ENCODE data around the gene THAP4.

DNA sequence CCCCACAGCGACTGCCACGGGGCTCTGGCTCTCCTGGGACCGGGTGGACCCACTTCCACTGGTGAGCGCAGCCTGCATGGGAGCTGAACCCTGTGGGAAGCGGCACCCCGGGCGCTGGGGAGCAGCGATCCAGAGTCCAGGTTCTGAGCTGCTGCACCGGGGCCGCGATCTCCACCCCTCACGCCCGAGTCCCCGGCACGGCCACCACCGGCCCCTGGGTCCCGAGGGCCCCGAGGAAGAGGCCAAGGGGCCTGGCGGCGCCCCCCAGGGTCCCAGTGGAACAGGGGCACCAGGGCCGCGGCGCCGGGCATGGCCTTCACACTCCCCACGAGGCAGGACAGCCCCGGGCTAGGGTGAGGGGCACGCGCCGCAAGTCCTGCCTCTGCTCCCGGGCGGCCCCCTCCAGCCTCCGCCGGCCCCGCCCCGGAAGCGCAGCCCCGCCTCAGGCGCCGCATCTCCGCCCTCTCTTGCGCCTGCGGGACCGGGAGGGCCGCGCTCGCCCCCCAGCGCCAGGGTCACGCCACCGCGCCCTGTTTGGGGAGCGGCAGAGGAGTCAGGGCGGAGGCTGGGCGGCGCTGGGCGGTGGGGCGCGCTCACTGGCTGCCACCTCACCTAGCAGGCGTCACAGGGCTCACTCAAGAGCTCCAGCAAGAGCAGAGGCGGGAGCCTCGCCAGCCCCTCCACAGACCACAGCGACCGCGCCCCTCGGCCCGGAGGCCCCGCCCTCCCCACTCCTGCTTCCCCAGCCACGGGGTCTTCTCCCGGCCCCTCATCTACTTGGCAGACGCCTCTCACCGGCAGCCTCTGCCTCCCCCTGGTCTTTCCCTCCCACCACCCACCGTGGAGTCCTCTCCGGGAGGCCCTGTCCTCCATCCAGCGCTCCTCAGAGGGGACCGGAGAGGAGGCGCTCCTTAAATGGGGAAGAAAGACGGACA, 26.8 kb downstream of the THAP4 start:
- no peak for TF ChIP-seq EZH2 (IDR thresholded peaks at IDR 0.05; ENCODE audit: low read depth)
- TF ChIP-seq, protein P1, sequence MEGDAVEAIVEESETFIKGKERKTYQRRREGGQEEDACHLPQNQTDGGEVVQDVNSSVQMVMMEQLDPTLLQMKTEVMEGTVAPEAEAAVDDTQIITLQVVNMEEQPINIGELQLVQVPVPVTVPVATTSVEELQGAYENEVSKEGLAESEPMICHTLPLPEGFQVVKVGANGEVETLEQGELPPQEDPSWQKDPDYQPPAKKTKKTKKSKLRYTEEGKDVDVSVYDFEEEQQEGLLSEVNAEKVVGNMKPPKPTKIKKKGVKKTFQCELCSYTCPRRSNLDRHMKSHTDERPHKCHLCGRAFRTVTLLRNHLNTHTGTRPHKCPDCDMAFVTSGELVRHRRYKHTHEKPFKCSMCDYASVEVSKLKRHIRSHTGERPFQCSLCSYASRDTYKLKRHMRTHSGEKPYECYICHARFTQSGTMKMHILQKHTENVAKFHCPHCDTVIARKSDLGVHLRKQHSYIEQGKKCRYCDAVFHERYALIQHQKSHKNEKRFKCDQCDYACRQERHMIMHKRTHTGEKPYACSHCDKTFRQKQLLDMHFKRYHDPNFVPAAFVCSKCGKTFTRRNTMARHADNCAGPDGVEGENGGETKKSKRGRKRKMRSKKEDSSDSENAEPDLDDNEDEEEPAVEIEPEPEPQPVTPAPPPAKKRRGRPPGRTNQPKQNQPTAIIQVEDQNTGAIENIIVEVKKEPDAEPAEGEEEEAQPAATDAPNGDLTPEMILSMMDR (conservative IDR thresholded peaks at IDR 0.05) = no peak

Data from PC-9 (cell line).